HG03439 (cell line): Measurements from ENCODE around the gene ACVR2A.

Source experiments
- ATAC-seq: cut with Tn5 transposase; IDR thresholded peaks from one replicate; pipeline ENCODE4 v1.9.1; 2021; ENCODE audit warnings: mild to moderate bottlenecking, moderate library complexity; ENCODE audit not compliant: unreplicated experiment

Gene ACVR2A

GRCh38 chr2:147917161-147917560 lies 72.3 kb downstream of the ACVR2A start:
- ATAC-seq = no peak

GRCh38 chr2:147923846-147924245 lies 79.0 kb downstream of the ACVR2A start:
- ATAC-seq = no peak

- ATAC-seq = no peak
Measured at GRCh38 chr2:147924647-147925046, 79.8 kb downstream of the ACVR2A start.

GRCh38 chr2:147925886-147926285 lies 81.1 kb downstream of the ACVR2A start:
- no peak for ATAC-seq

- no peak for ATAC-seq
Measured at GRCh38 chr2:147927053-147927588, 82.3 kb downstream of the ACVR2A start.

GRCh38 chr2:147933931-147934330 lies 89.1 kb downstream of the ACVR2A start:
- ATAC-seq = no peak

GRCh38 chr2:147934881-147935620 lies 90.2 kb downstream of the ACVR2A start:
- ATAC-seq = no peak

- peak; percentile 69 for ATAC-seq
Measured at GRCh38 chr2:147937744-147938349, 93.0 kb downstream of the ACVR2A start.

GRCh38 chr2:147939313-147939712 lies 94.5 kb downstream of the ACVR2A start:
- ATAC-seq = no peak

GRCh38 chr2:147945660-147946059 lies 100.8 kb downstream of the ACVR2A start:
- no peak for ATAC-seq

- no peak for ATAC-seq
Measured at GRCh38 chr2:147952118-147952517, 107.3 kb downstream of the ACVR2A start.

GRCh38 chr2:147968571-147968970 lies 123.7 kb downstream of the ACVR2A start:
- no peak for ATAC-seq

GRCh38 chr2:147976102-147976501 lies 131.3 kb downstream of the ACVR2A start:
- no peak for ATAC-seq

- no peak for ATAC-seq
Measured at GRCh38 chr2:147977679-147978078, 132.8 kb downstream of the ACVR2A start.
